GM21825 (cell line): ENCODE data around the gene CD83.

ENCODE experiments used
- ATAC-seq: cut with Tn5 transposase; IDR thresholded peaks from one replicate; pipeline ENCODE4 v1.9.1; 2021; ENCODE audit warnings: mild to moderate bottlenecking, moderate library complexity; ENCODE audit not compliant: unreplicated experiment

The CD83 gene

GRCh38 chr6:14091339-14091978, 26.1 kb upstream of the CD83 start:
- ATAC-seq, result no peak

- ATAC-seq, result no peak
These were observed 25.3 kb upstream of the CD83 start for GRCh38 chr6:14092316-14092715.

GRCh38 chr6:14092838-14093789, 24.5 kb upstream of the CD83 start:
- no peak for ATAC-seq

- ATAC-seq, result no peak
These were observed 22.9 kb upstream of the CD83 start for GRCh38 chr6:14094721-14095120.

GRCh38 chr6:14095437-14095836, 22.1 kb upstream of the CD83 start:
- ATAC-seq, result peak; percentile 55

- no peak for ATAC-seq
These were observed 17.4 kb upstream of the CD83 start for GRCh38 chr6:14100138-14100537.

- ATAC-seq, result no peak
These were observed 16.6 kb upstream of the CD83 start for GRCh38 chr6:14100966-14101365.

- ATAC-seq, result no peak
These were observed 15.2 kb upstream of the CD83 start for GRCh38 chr6:14102383-14102782.

- ATAC-seq, result no peak
These were observed 12.0 kb upstream of the CD83 start for GRCh38 chr6:14105547-14105946.

- no peak for ATAC-seq
These were observed 10.6 kb upstream of the CD83 start for GRCh38 chr6:14107000-14107399.

GRCh38 chr6:14107711-14108494, 9.7 kb upstream of the CD83 start:
- ATAC-seq, result no peak

GRCh38 chr6:14108571-14109410, 8.8 kb upstream of the CD83 start:
- ATAC-seq, result peak; percentile 67

GRCh38 chr6:14109411-14109826, 8.2 kb upstream of the CD83 start:
- ATAC-seq, result peak; percentile 16

- peak; percentile 49 for ATAC-seq
These were observed 7.4 kb upstream of the CD83 start for GRCh38 chr6:14110001-14110818.

GRCh38 chr6:14113976-14114375, 3.6 kb upstream of the CD83 start:
- ATAC-seq, result no peak

- no peak for ATAC-seq
These were observed 493 bp downstream of the CD83 start for GRCh38 chr6:14118091-14118439.

- ATAC-seq, result no peak
These were observed 874 bp downstream of the CD83 start for GRCh38 chr6:14118446-14118845.

- ATAC-seq, result no peak
These were observed 2.2 kb downstream of the CD83 start for GRCh38 chr6:14119784-14120183.

GRCh38 chr6:14120546-14120945, 3.0 kb downstream of the CD83 start:
- no peak for ATAC-seq

- peak; percentile 59 for ATAC-seq
These were observed 4.4 kb downstream of the CD83 start for GRCh38 chr6:14121936-14122344.
